NCI-H1092 (cell line): Measurements from ENCODE around the gene CHST13.
"Not testable (repeated sequence)": the region's sequence is repeated elsewhere in the genome, so short reads cannot be mapped to it uniquely, and the experiment has no call there.

Source experiments
- DNase-seq: peaks from one replicate; lab custom pipeline; 2025; lab: John Stamatoyannopoulos, UW

CHST13 gene

DNA sequence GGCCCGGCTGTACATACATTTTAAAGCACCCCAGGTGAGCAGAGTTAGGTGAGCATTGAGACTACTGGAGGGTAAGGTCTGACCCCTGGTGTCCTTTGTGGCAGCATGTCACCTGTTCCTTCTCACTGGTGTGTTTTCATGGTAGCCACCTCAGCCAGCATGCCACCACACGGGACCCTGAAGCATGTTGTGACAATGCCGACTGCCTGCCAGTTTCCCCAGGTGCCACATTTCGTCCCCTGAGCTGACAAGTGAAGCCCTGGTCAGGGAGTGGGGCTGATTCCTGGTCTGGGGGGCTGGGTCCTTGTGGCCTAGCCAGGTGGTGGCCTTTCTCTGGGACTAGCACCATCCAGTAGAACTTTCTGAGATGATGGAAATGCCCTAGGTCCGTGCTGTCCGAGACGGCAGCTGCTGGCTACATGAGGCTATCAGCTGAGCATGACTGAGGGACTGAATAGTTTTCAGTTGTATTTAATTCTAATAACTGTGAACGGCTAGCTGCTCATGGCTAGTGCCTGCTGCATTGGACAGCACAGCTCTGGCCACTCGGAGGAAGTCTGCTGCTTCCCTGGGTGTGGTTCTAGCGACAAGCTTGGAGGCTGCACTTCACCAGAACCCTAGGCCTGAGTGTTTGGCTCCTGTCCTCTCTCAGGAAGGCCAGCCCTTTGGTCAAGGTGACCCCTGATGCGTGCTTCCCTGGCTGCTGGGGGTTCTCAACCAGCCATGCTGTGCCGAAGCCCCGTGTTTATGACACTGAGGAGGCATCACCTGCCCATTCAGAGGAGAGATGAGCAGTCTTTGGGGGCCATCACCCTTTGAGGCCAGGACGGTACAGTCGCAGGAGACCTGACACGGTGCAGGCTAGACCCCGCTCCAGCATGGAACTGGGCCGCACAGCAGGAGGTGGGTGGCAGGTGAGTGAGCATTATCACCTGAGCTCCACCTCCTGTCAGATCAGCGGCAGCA lies 30.9 kb downstream of the CHST13 start:
- DNase-seq, result no peak

GRCh38 chr3:126555795-126556636 lies 32.1 kb downstream of the CHST13 start:
- no peak for DNase-seq

GRCh38 chr3:126556637-126557414 lies 32.9 kb downstream of the CHST13 start:
- DNase-seq, result no peak

- DNase-seq, result no peak
Observed at GRCh38 chr3:126557415-126557745, 33.4 kb downstream of the CHST13 start.

GRCh38 chr3:126557761-126558160 lies 33.8 kb downstream of the CHST13 start:
- no peak for DNase-seq

GRCh38 chr3:126558336-126559071 lies 34.5 kb downstream of the CHST13 start, which contains the start of gene C3orf22:
C3orf22 (minus strand) TSS chr3:126558932; CDS start chr3:126553390, 5,542 bp downstream.
- no peak for DNase-seq

GRCh38 chr3:126562737-126563276 lies 38.9 kb downstream of the CHST13 start:
- no peak for DNase-seq

- DNase-seq, result no peak
Observed at GRCh38 chr3:126567696-126568438, 43.9 kb downstream of the CHST13 start.

DNA sequence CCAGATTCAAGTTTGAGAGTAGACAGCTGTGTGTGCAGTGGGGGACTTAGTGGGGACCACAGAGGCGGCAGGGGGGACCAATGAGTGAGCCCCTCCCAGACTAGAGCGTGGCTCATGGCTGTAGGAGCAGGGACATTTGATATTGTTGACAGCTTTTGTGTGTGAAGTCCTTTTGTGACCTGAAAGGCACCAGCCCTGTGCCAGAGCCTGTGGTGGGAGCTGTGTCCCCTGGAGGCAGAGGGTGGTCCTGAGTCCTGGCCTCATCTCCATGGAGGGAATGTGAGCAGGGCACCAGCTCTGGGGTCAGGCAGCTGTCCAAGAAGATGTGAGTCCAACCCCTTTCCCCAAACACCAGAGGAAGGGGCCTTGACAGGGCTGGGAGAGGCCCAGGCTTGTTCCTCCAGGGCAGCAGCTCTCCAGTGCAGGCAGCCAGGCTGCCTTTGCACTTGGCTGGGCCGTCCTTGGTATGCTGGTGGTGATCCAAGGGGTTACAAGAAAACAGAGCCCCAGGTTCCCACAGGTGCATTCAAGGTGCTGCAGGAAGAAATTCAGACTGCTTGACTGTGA lies 44.9 kb downstream of the CHST13 start:
- DNase-seq, result no peak

- no peak for DNase-seq
Observed at GRCh38 chr3:126569390-126569975, 45.5 kb downstream of the CHST13 start.

DNA sequence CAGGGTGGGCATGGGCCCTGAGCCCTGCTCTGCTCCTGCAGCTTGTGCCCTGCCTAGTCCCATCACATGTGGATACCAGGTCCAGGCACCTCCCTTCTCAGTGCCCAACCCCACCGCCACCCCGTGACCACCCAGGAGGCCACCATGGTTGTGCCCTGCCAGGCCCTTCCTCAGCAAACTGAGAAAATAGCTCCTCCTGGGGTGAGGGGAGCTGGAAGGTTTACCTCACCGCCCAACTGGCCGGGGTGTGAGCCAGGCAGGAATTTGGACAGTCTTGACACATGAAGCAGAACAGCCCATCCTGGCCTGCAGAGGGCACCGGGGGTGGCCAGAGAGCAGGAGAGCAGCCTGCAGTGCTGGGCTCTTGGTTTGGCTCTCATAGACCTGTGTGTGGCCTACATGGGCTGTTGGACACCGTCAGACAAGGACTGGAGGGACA lies 46.2 kb downstream of the CHST13 start:
- no peak for DNase-seq

GRCh38 chr3:126571078-126571477 lies 47.1 kb downstream of the CHST13 start:
- DNase-seq, result no peak

DNA sequence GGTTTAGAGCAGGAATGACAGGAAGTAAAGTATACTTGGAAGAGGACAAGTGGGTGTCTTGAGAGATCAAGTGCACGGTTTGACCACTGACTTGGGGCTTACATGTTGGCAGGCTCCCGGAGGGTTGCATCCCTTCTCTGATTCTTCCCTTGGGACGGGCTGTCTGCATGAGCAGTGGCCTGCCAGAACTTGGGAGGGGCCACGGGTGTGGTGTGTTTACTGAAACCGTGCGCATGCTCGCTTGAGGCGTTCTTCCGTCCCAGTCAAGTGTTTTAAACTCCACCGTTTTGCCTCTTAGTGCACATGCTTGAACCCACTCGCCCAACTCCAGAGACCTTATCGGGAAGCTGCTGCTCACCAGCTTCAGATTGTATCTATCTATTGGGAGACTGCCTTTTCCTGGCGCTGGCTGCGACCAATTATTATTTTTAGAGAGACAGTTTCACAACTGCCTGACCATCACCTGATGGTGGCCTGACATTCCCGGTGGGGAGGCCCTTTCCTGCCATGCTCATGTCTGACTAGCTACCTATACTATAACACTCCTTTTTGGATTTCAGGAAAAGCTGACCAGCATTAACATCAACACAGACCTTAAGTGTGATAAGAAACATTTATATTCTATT lies 49.6 kb downstream of the CHST13 start:
- DNase-seq, result no peak

GRCh38 chr3:126577261-126577660 lies 53.3 kb downstream of the CHST13 start:
- no peak for DNase-seq

- DNase-seq, result no peak
Observed at GRCh38 chr3:126578702-126579101, 54.7 kb downstream of the CHST13 start.

GRCh38 chr3:126580746-126581145 lies 56.8 kb downstream of the CHST13 start:
- DNase-seq, result no peak

- DNase-seq, result no peak
Observed at GRCh38 chr3:126581569-126581968, 57.6 kb downstream of the CHST13 start.

DNA sequence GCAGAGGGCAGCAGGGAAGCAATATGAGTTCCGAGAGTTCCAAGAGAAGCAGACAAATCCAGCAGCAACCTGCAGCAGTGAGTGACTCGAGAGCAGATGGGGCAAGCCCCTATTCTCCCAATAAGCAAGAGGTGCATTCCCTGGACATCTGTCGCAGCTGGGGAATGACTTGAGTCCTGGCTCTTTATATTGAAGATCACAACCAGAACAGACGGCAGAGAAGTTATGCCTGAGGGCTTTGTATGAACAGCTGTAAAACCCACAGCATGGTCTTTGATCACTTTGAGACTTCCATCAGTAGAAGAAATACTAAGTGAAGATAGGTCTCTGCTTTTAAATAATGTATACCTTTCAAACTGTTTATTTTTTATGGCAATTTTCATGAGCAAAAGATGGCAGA lies 58.4 kb downstream of the CHST13 start:
- no peak for DNase-seq

GRCh38 chr3:126591515-126591914 lies 67.6 kb downstream of the CHST13 start:
- DNase-seq, result not testable (repeated sequence)
